Neural cell (in vitro differentiated cells): ENCODE results near the gene NCKIPSD. TPM values are rescaled to one million over a fixed set of nuclear protein-coding genes. Genes with fewer than 3 reads are reported as not detected.

Experiments used
- H2AFZ ChIP-seq: fragments of 200-600, 300-800 bp; sonication (generic), shearing (Covaris generic); 2 replicates; pipeline ENCODE4 v1.6.0; 2014; ENCODE audit warnings: low read depth, mild to moderate bottlenecking, antibody characterized with exemption, low read length, moderate library complexity
- H3F3A ChIP-seq: fragments of 200-600 bp; shearing (Covaris generic); 2 replicates; pipeline ENCODE4 v1.6.1; 2016; ENCODE audit warnings: mild to moderate bottlenecking, moderate library complexity, mixed read lengths, antibody characterized with exemption, low read length; ENCODE audit not compliant: insufficient read depth, poor library complexity, severe bottlenecking
- H3K27ac ChIP-seq: fragments of 200-600, 300-800 bp; sonication (generic), shearing (Covaris generic); 2 replicates; pipeline ENCODE4 v1.5.1; 2014; ENCODE audit warnings: mild to moderate bottlenecking, low read length, moderate library complexity
- H3K27me3 ChIP-seq: fragments of 300-800, 200-600 bp; sonication (generic), shearing (Covaris generic); 2 replicates; pipeline ENCODE4 v1.6.0; 2014; ENCODE audit warnings: mild to moderate bottlenecking, low read depth, low read length, moderate library complexity; ENCODE audit not compliant: insufficient read depth
- H3K36me3 ChIP-seq: fragments of 300-800, 200-600 bp; sonication (generic), shearing (Covaris generic); 2 replicates; pipeline ENCODE4 v1.5.1; 2014; ENCODE audit warnings: mild to moderate bottlenecking, antibody characterized with exemption, low read length, moderate library complexity; ENCODE audit not compliant: insufficient read depth
- H3K4me2 ChIP-seq: fragments of 300-800, 200-600 bp; sonication (generic), shearing (Covaris generic); 2 replicates; pipeline ENCODE4 v1.6.0; 2014; ENCODE audit warnings: mild to moderate bottlenecking, low read length
- H3K4me3 ChIP-seq: fragments of 300-800, 200-600 bp; sonication (generic), shearing (Covaris generic); 2 replicates; pipeline ENCODE4 v1.5.1; 2014; ENCODE audit warnings: mild to moderate bottlenecking, low read length, moderate library complexity
- H3K79me2 ChIP-seq: fragments of 200-600 bp; shearing (Covaris generic); replicated peaks from 2 replicates; pipeline ENCODE4 v1.6.0; 2014; ENCODE audit warnings: mild to moderate bottlenecking, low read length, moderate library complexity; ENCODE audit not compliant: insufficient read depth
- H3K9ac ChIP-seq: fragments of 300-800, 200-600 bp; sonication (generic), shearing (Covaris generic); 2 replicates; pipeline ENCODE4 v1.6.1; 2016; ENCODE audit warnings: mild to moderate bottlenecking, low read length, mixed read lengths
- H3K9me2 ChIP-seq: fragments of 200-600 bp; shearing (Covaris generic); 2 replicates; pipeline ENCODE4 v1.6.1; 2016; ENCODE audit warnings: mild to moderate bottlenecking, low read length, mixed read lengths; ENCODE audit not compliant: insufficient read depth
- H3K9me3 ChIP-seq: fragments of 200-600, 300-800 bp; sonication (generic), shearing (Covaris generic); 2 replicates; pipeline ENCODE4 v1.6.1; 2016; ENCODE audit warnings: mild to moderate bottlenecking, mixed run types, low read length, moderate library complexity, mixed read lengths
- H4K20me1 ChIP-seq: fragments of 200-600 bp; shearing (Covaris generic); 2 replicates; pipeline ENCODE4 v1.6.1; 2016; ENCODE audit warnings: mild to moderate bottlenecking, mixed run types; ENCODE audit not compliant: insufficient read depth
- CTCF ChIP-seq: fragments of 450-650 bp; IDR thresholded peaks from 2 replicates; pipeline ENCODE4 v1.5.1; 2014; ENCODE audit warnings: antibody characterized with exemption, mild to moderate bottlenecking, moderate library complexity; ENCODE audit not compliant: poor library complexity, severe bottlenecking
- EP300 ChIP-seq: fragments of 450-650 bp; conservative IDR thresholded peaks from 2 replicates; pipeline ENCODE4 v1.6.1; 2014; ENCODE audit warnings: antibody characterized with exemption, mild to moderate bottlenecking, moderate library complexity; ENCODE audit not compliant: poor library complexity, severe bottlenecking
- EZH2 ChIP-seq: fragments of 200-600, 300-800 bp; shearing (Covaris generic), sonication (generic); IDR thresholded peaks from 2 replicates; pipeline ENCODE4 v1.6.1; 2014; ENCODE audit warnings: antibody characterized with exemption, low read length, borderline replicate concordance, mild to moderate bottlenecking; ENCODE audit not compliant: insufficient read depth, poor library complexity, severe bottlenecking
- MXI1 ChIP-seq: fragments of 450-650 bp; conservative IDR thresholded peaks from 2 replicates; pipeline ENCODE4 v1.6.1; 2014; ENCODE audit warnings: antibody characterized with exemption, mild to moderate bottlenecking; ENCODE audit not compliant: poor library complexity, severe bottlenecking
- POLR2AphosphoS5 ChIP-seq: IDR thresholded peaks from 2 replicates; pipeline ENCODE4 v1.6.1; 2012
- RAD21 ChIP-seq: fragments of 450-650 bp; conservative IDR thresholded peaks from 2 replicates; pipeline ENCODE4 v1.6.1; 2014; ENCODE audit warnings: antibody characterized with exemption, mild to moderate bottlenecking, moderate library complexity
- SMC3 ChIP-seq: fragments of 450-650 bp; conservative IDR thresholded peaks from 2 replicates; pipeline ENCODE4 v1.6.1; 2014; ENCODE audit warnings: antibody characterized with exemption, mild to moderate bottlenecking, moderate library complexity; ENCODE audit not compliant: poor library complexity
- TAF1 ChIP-seq: IDR thresholded peaks from 2 replicates; pipeline ENCODE4 v1.6.1; 2012; ENCODE audit warnings: low read depth
- polyA plus RNA-seq: library from polyadenylated mRNA; depleted of rRNA; stranded (reverse); fragments of >200 nt; gene quantifications from 2 replicates; pipeline ENCODE4 v1.2.3, GENCODE V29; 2014
- small RNA-seq, 3 experiments: library from RNA; depleted of rRNA; stranded (forward); fragments of <200 nt; gene quantifications; one replicate each; pipeline ENCODE3, GENCODE V24; 2012
- TF ChIP-seq, protein P1 (sequence below): IDR thresholded peaks from 2 replicates; pipeline ENCODE4 v1.6.1; 2012; ENCODE audit warnings: borderline replicate concordance

NCKIPSD gene
- polyA plus RNA-seq, 1 donor from 2014 or later: 19.0 TPM

DNA sequence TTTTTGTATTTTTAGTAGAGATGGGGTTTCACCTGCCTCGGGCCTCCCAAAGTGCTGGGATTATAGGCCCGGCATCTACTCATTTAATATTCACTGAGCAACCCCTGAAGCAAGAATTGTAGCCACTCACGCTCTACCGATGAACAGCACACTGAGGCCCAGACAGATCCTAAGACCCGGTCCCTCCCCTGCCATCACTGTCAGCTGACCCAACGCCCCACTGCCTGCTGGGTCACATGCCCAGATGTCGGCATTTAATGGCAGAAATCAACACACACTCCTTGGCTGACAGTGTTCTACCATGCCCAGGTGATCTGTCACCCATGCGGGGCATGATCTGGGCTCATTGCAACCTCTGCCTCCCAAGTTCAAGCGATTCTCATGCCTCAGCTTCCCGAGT is 60.9 kb downstream of the NCKIPSD start:
- no peak overlapping the region for H3K4me2 ChIP-seq
- H3F3A ChIP-seq: no peaks in the 10 kb centered on the region
- no peak overlapping the region for H2AFZ ChIP-seq
- H3K27ac ChIP-seq: no peak overlapping the region
- H3K79me2 ChIP-seq: no peaks in the 10 kb centered on the region
- no peaks in the 10 kb centered on the region for H3K36me3 ChIP-seq
- no peak overlapping the region for H3K4me3 ChIP-seq
- no peaks in the 10 kb centered on the region for H3K27me3 ChIP-seq
- H3K9me3 ChIP-seq: no peaks in the 10 kb centered on the region
- TF ChIP-seq SMC3 (no peak), RAD21 (no peak), EP300 (no peak), TAF1 (no peak), CTCF (no peak)
- no peaks in the 10 kb centered on the region for H4K20me1 ChIP-seq
- no peak overlapping the region for H3K9ac ChIP-seq
- H3K9me2 ChIP-seq: no peaks in the 10 kb centered on the region

DNA sequence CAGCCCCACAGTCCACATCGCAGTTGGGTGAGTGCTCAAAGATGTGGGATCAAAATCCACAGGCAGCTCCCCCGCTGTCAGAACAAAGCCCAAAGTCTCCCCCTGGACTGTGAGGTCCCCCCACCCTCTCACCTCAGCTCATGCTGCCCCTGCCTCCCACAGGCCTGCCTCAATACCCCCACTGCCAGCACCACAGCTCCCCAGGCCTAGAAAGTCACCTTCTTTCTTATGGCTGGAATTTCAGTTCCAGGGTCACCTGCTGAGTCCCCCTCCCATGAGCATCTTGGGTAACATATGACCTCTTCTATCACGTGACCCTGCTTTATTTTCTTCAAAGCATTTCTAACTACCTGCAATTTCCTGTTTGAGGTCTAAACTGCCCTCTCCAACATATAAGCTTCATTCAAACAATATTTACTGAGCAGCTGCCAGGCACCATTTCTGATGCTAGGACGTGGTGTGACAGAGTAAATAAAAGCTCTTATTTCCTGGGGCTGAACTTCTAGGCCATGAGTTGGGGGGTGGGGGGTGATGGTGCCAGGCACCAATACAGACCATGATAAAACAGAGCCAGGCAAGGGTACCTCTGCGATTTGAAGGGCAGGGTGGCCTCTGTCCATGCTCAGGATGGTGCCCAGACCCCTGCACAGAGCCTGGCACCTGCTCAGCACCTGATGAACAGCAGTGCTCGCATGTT is 61.7 kb downstream of the NCKIPSD start:
- Histone ChIP-seq H3K9me2 (no peaks in the 10 kb centered on the region), H3K27me3 (no peaks in the 10 kb centered on the region), H3K36me3 (no peaks in the 10 kb centered on the region), H3K9me3 (no peaks in the 10 kb centered on the region), H3K4me3 (no peak overlapping the region), H3F3A (no peaks in the 10 kb centered on the region), H3K4me2 (no peak overlapping the region), H3K9ac (no peak overlapping the region), H3K79me2 (no peaks in the 10 kb centered on the region), H2AFZ (no peak overlapping the region), H4K20me1 (no peaks in the 10 kb centered on the region), H3K27ac (no peak overlapping the region)
- TF ChIP-seq EP300: no peak
- TF ChIP-seq SMC3: no peak
- TF ChIP-seq TAF1: no peak
- TF ChIP-seq RAD21: no peak
- no peak for TF ChIP-seq POLR2AphosphoS5
- no peak for TF ChIP-seq MXI1
- TF ChIP-seq, protein P1, sequence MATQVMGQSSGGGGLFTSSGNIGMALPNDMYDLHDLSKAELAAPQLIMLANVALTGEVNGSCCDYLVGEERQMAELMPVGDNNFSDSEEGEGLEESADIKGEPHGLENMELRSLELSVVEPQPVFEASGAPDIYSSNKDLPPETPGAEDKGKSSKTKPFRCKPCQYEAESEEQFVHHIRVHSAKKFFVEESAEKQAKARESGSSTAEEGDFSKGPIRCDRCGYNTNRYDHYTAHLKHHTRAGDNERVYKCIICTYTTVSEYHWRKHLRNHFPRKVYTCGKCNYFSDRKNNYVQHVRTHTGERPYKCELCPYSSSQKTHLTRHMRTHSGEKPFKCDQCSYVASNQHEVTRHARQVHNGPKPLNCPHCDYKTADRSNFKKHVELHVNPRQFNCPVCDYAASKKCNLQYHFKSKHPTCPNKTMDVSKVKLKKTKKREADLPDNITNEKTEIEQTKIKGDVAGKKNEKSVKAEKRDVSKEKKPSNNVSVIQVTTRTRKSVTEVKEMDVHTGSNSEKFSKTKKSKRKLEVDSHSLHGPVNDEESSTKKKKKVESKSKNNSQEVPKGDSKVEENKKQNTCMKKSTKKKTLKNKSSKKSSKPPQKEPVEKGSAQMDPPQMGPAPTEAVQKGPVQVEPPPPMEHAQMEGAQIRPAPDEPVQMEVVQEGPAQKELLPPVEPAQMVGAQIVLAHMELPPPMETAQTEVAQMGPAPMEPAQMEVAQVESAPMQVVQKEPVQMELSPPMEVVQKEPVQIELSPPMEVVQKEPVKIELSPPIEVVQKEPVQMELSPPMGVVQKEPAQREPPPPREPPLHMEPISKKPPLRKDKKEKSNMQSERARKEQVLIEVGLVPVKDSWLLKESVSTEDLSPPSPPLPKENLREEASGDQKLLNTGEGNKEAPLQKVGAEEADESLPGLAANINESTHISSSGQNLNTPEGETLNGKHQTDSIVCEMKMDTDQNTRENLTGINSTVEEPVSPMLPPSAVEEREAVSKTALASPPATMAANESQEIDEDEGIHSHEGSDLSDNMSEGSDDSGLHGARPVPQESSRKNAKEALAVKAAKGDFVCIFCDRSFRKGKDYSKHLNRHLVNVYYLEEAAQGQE: no peak
- no peak for TF ChIP-seq CTCF
- TF ChIP-seq EZH2: no peak

Small RNA genes lying within 50 kb of the gene (small RNA-seq; reads per million reads assigned to genes)
- gene AC141002.1: 0 reads per million in 3 experiments

Other genes with a start within 250 kb of the NCKIPSD start
- gene CCDC51, start 245.8 kb downstream of the NCKIPSD start, polyA plus RNA-seq: 27.2 and 29.0 TPM in 2 replicates
- 1,717 and 1,747 TPM in 2 replicates for gene TMA7, start 245.7 kb downstream of the NCKIPSD start, polyA plus RNA-seq
- gene ATRIP, start 239.2 kb downstream of the NCKIPSD start, polyA plus RNA-seq: 10.3 and 11.1 TPM in 2 replicates
- 121 and 142 TPM in 2 replicates for gene SHISA5, start 181.7 kb downstream of the NCKIPSD start, polyA plus RNA-seq
- gene PFKFB4, start 129.1 kb downstream of the NCKIPSD start, polyA plus RNA-seq: 29.4 and 32.4 TPM in 2 replicates
- 0.68 and 2.0 TPM in 2 replicates for gene UCN2, start 122.1 kb downstream of the NCKIPSD start, polyA plus RNA-seq
- 45.3 and 53.6 TPM in 2 replicates for gene COL7A1, start 90.6 kb downstream of the NCKIPSD start, polyA plus RNA-seq
- 267 and 333 TPM in 2 replicates for gene UQCRC1, start 76.3 kb downstream of the NCKIPSD start, polyA plus RNA-seq
- 0.52 TPM in 1 of 2 replicates, not detected in the other for gene TMEM89, start 64.1 kb downstream of the NCKIPSD start, polyA plus RNA-seq
- 23.6 and 25.7 TPM in 2 replicates for gene SLC26A6, start 50.5 kb downstream of the NCKIPSD start, polyA plus RNA-seq
- 54.9 and 65.5 TPM in 2 replicates for gene CELSR3, start 23.0 kb downstream of the NCKIPSD start, polyA plus RNA-seq
- gene IP6K2, start 31.3 kb upstream of the NCKIPSD start, polyA plus RNA-seq: 451 and 480 TPM in 2 replicates
- gene PRKAR2A, start 162.0 kb upstream of the NCKIPSD start, polyA plus RNA-seq: 23.8 and 26.1 TPM in 2 replicates
- gene SLC25A20, start 213.0 kb upstream of the NCKIPSD start, polyA plus RNA-seq: 1.5 and 7.1 TPM in 2 replicates
- 148 and 153 TPM in 2 replicates for gene ARIH2, start 232.9 kb upstream of the NCKIPSD start, polyA plus RNA-seq